ENCODE results near the gene NEB. TPM values are rescaled to one million over a fixed set of nuclear protein-coding genes. Genes with fewer than 3 reads are reported as not detected.

Gene NEB
- total RNA-seq, 3 donors from 2014 or later = 2.0 to 2.8 (median 2.6) TPM

GRCh38 chr2:151730262-151730975 is 3.9 kb downstream of the NEB start:
- H3K27ac ChIP-seq = no peak overlapping the region
- intact Hi-C loops (cut with DNase I; ENCODE audit: low total_unique reads) = no loop called here
- H3K4me3 ChIP-seq = no peak overlapping the region
- H3K36me3 ChIP-seq = no peaks in the 10 kb centered on the region
- H3K27me3 ChIP-seq = no peaks in the 10 kb centered on the region
- H3K9me3 ChIP-seq = no peaks in the 10 kb centered on the region
- H3K4me1 ChIP-seq = no peaks in the 10 kb centered on the region
- DNase-seq (ENCODE audit: low spot score in 2 of 2) = no peak
- TF ChIP-seq POLR2A (IDR thresholded peaks at IDR 0.05) (no peak), CTCF (IDR thresholded peaks at IDR 0.05) (no peak), POLR2AphosphoS5 (IDR thresholded peaks at IDR 0.05) (no peak)

GRCh38 chr2:151729837-151730236 is 4.4 kb downstream of the NEB start:
- Histone ChIP-seq H3K9me3 (no peaks in the 10 kb centered on the region), H3K27me3 (no peaks in the 10 kb centered on the region), H3K27ac (no peak overlapping the region), H3K4me3 (no peak overlapping the region), H3K36me3 (no peaks in the 10 kb centered on the region), H3K4me1 (no peaks in the 10 kb centered on the region)
- no peak for DNase-seq (ENCODE audit: low spot score in 2 of 2)
- no peak for TF ChIP-seq CTCF (IDR thresholded peaks at IDR 0.05)
- TF ChIP-seq POLR2AphosphoS5 (IDR thresholded peaks at IDR 0.05) = no peak
- TF ChIP-seq POLR2A (IDR thresholded peaks at IDR 0.05) = no peak
- intact Hi-C loops (cut with DNase I; ENCODE audit: low total_unique reads) = no loop called here

- TF ChIP-seq CTCF (IDR thresholded peaks at IDR 0.05) (no peak), POLR2AphosphoS5 (IDR thresholded peaks at IDR 0.05) (no peak), POLR2A (IDR thresholded peaks at IDR 0.05) (no peak)
- no peaks in the 10 kb centered on the region for H3K4me1 ChIP-seq
- H3K9me3 ChIP-seq = no peaks in the 10 kb centered on the region
- DNase-seq (ENCODE audit: low spot score in 2 of 2) = no peak
- no peak overlapping the region for H3K4me3 ChIP-seq
- no peak overlapping the region for H3K27ac ChIP-seq
- H3K27me3 ChIP-seq = no peaks in the 10 kb centered on the region
- H3K36me3 ChIP-seq = no peaks in the 10 kb centered on the region
- intact Hi-C loops (cut with DNase I; ENCODE audit: low total_unique reads) = no loop called here
Measured at GRCh38 chr2:151729415-151729811, 4.9 kb downstream of the NEB start.

GRCh38 chr2:151728804-151729414 is 5.4 kb downstream of the NEB start:
- intact Hi-C loops (cut with DNase I; ENCODE audit: low total_unique reads) = no loop called here
- TF ChIP-seq POLR2A (IDR thresholded peaks at IDR 0.05) (no peak), POLR2AphosphoS5 (IDR thresholded peaks at IDR 0.05) (no peak), CTCF (IDR thresholded peaks at IDR 0.05) (no peak)
- Histone ChIP-seq H3K27ac (no peak overlapping the region), H3K9me3 (no peaks in the 10 kb centered on the region), H3K36me3 (no peaks in the 10 kb centered on the region), H3K4me1 (no peaks in the 10 kb centered on the region), H3K27me3 (no peaks in the 10 kb centered on the region), H3K4me3 (no peak overlapping the region)
- DNase-seq (ENCODE audit: low spot score in 2 of 2) = no peak
